Omental fat pad (tissue), 4 donors: ENCODE results near the gene PIEZO1. TPM values are rescaled to one million over a fixed set of nuclear protein-coding genes. Genes with fewer than 3 reads are reported as not detected.

Experiments used
- ATAC-seq: fragments of 150-250 bp; one replicate; pipeline ENCODE4 v1.9.1; 2016; ENCODE audit warnings: mild to moderate bottlenecking, moderate library complexity; ENCODE audit not compliant: low FRiP score
- DNase-seq: peaks from one replicate; pipeline ENCODE4 v3.0.0-alpha.2; 2019; ENCODE audit warnings: low spot score
- CTCF ChIP-seq, 3 donors: fragments of 450-650 bp; IDR thresholded peaks; one replicate each; pipeline ENCODE4 v1.5.1; 2016 to 2017; ENCODE audit warnings: antibody characterized with exemption in 3 of 3, mild to moderate bottlenecking in 3 of 3, moderate library complexity in 2 of 3
- total RNA-seq, 4 donors: library from RNA; depleted of rRNA; stranded (reverse); fragments of >200 nt; gene quantifications; one replicate each; pipeline ENCODE4 v1.1.0, GENCODE V29; 2016

Gene PIEZO1, protein sequence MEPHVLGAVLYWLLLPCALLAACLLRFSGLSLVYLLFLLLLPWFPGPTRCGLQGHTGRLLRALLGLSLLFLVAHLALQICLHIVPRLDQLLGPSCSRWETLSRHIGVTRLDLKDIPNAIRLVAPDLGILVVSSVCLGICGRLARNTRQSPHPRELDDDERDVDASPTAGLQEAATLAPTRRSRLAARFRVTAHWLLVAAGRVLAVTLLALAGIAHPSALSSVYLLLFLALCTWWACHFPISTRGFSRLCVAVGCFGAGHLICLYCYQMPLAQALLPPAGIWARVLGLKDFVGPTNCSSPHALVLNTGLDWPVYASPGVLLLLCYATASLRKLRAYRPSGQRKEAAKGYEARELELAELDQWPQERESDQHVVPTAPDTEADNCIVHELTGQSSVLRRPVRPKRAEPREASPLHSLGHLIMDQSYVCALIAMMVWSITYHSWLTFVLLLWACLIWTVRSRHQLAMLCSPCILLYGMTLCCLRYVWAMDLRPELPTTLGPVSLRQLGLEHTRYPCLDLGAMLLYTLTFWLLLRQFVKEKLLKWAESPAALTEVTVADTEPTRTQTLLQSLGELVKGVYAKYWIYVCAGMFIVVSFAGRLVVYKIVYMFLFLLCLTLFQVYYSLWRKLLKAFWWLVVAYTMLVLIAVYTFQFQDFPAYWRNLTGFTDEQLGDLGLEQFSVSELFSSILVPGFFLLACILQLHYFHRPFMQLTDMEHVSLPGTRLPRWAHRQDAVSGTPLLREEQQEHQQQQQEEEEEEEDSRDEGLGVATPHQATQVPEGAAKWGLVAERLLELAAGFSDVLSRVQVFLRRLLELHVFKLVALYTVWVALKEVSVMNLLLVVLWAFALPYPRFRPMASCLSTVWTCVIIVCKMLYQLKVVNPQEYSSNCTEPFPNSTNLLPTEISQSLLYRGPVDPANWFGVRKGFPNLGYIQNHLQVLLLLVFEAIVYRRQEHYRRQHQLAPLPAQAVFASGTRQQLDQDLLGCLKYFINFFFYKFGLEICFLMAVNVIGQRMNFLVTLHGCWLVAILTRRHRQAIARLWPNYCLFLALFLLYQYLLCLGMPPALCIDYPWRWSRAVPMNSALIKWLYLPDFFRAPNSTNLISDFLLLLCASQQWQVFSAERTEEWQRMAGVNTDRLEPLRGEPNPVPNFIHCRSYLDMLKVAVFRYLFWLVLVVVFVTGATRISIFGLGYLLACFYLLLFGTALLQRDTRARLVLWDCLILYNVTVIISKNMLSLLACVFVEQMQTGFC (N-terminal part only)
- 100 to 1,000 TPM; 151 to 315 (median 249) TPM for total RNA-seq

- ATAC-seq (peak; percentile 50), DNase-seq (no peak)
- peak in 1 of 3 donors; percentile 81 for TF ChIP-seq CTCF (IDR thresholded peaks at IDR 0.05)
These were observed at the start of gene PIEZO1 for GRCh38 chr16:88785106-88785924. TSS of gene PIEZO1 (minus strand) at chr16:88785220. CDS start at chr16:88784964, 256 bp downstream.

GRCh38 chr16:88834670-88835069, 49.6 kb upstream of the PIEZO1 start:
- no peak for ATAC-seq
- DNase-seq = no peak

GRCh38 chr16:88833086-88833485, 48.1 kb upstream of the PIEZO1 start:
- no peak for ATAC-seq
- no peak for DNase-seq
- no peak for TF ChIP-seq CTCF (IDR thresholded peaks at IDR 0.05)

More at GRCh38 chr16:88834670-88835069, 49.6 kb upstream of the PIEZO1 start:
- no peak for TF ChIP-seq CTCF (IDR thresholded peaks at IDR 0.05)

GRCh38 chr16:88831838-88832237, 46.8 kb upstream of the PIEZO1 start:
- DNase-seq (no peak), ATAC-seq (no peak)
- TF ChIP-seq CTCF (IDR thresholded peaks at IDR 0.05) = no peak

- DNase-seq = no peak
- TF ChIP-seq CTCF (IDR thresholded peaks at IDR 0.05) = no peak
- no peak for ATAC-seq
These were observed 45.8 kb upstream of the PIEZO1 start for GRCh38 chr16:88830783-88831182.

- no peak for ATAC-seq
- DNase-seq = no peak
- TF ChIP-seq CTCF (IDR thresholded peaks at IDR 0.05) = no peak
These were observed 45.2 kb upstream of the PIEZO1 start for GRCh38 chr16:88830258-88830657.
